ENCODE data around the gene GBP5.

DNA sequence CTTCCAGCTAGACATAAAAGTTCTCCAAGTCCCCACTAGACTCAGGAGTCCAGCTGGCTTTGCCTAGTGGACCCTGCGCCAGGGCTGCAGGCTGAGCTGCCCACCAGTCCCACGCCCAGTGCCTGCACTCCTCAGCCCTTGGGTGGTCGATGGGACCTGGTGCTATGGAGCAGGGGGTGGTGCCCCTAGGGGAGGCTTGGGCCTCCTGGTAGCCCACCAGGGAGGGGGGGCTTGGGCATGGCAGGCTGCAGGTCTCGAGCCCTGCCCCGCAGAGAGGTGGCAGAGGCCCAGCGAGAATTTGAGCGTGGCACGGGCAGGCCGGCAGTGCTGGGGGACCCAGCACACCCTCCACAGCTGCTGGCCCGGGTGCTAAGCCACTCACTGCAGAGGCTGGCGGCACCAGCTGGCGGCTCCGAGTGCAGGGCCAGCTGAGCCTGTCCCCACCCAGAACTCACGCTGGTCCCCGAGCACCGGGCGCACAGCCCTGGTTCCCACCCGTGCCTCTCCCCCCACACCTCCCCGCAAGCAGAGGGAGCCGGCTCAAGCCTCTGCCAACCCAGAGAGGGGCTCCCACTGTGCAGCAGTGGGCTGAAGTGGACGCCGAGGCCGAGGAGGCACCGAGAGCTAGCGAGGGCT, 30.2 kb upstream of the GBP5 start:
- TF ChIP-seq, protein P1, sequence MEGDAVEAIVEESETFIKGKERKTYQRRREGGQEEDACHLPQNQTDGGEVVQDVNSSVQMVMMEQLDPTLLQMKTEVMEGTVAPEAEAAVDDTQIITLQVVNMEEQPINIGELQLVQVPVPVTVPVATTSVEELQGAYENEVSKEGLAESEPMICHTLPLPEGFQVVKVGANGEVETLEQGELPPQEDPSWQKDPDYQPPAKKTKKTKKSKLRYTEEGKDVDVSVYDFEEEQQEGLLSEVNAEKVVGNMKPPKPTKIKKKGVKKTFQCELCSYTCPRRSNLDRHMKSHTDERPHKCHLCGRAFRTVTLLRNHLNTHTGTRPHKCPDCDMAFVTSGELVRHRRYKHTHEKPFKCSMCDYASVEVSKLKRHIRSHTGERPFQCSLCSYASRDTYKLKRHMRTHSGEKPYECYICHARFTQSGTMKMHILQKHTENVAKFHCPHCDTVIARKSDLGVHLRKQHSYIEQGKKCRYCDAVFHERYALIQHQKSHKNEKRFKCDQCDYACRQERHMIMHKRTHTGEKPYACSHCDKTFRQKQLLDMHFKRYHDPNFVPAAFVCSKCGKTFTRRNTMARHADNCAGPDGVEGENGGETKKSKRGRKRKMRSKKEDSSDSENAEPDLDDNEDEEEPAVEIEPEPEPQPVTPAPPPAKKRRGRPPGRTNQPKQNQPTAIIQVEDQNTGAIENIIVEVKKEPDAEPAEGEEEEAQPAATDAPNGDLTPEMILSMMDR (conservative IDR thresholded peaks at IDR 0.05; ENCODE audit: low read length) = no peak
- TF ChIP-seq EZH2phosphoT487 (IDR thresholded peaks at IDR 0.05; ENCODE audit: borderline replicate concordance) = no peak

Measured in Loucy (cell line).